Activated CD8-positive, alpha-beta memory T cell treated with anti-CD3 and anti-CD28 coated beads for 1 hour (primary cell): ENCODE measurements around the gene HPCAL1.
"Not testable (repeated sequence)": the region's sequence is repeated elsewhere in the genome, so short reads cannot be mapped to it uniquely, and the experiment has no call there.

Experiments used
- DNase-seq, 2 donors: peaks; one replicate each; pipeline ENCODE4 v3.0.0-alpha.2; 2020; ENCODE audit warnings: low read depth in 1 of 2; ENCODE audit errors: extremely low read depth in 1 of 2

The HPCAL1 gene

GRCh38 chr2:10302479-10303180, at the start of gene HPCAL1:
Gene HPCAL1, plus strand, starts transcription at chr2:10302904. Its CDS starts 116,854 bp downstream, at chr2:10419758.
- DNase-seq, result peak; percentile 34 to 77

GRCh38 chr2:10253596-10254372, 48.9 kb upstream of the HPCAL1 start:
- no peak for DNase-seq

- no peak for DNase-seq
Observed at GRCh38 chr2:10254373-10255188, 48.1 kb upstream of the HPCAL1 start.

- no peak for DNase-seq
Observed at GRCh38 chr2:10255189-10256030, 47.3 kb upstream of the HPCAL1 start.

GRCh38 chr2:10256031-10256514, 46.6 kb upstream of the HPCAL1 start:
- no peak for DNase-seq

GRCh38 chr2:10256515-10257031, 46.1 kb upstream of the HPCAL1 start:
- DNase-seq, result no peak

- DNase-seq, result no peak
Observed at GRCh38 chr2:10257036-10257435, 45.7 kb upstream of the HPCAL1 start.

GRCh38 chr2:10257500-10258147, 45.1 kb upstream of the HPCAL1 start:
- DNase-seq, result no peak

- DNase-seq, result no peak
Observed at GRCh38 chr2:10258326-10258725, 44.4 kb upstream of the HPCAL1 start.

- no peak for DNase-seq
Observed at GRCh38 chr2:10258726-10259125, 44.0 kb upstream of the HPCAL1 start.

- DNase-seq, result no peak
Observed at GRCh38 chr2:10260130-10260529, 42.6 kb upstream of the HPCAL1 start.

- not testable (repeated sequence) for DNase-seq
Observed at GRCh38 chr2:10263526-10263925, 39.2 kb upstream of the HPCAL1 start.

GRCh38 chr2:10264506-10265328, 38.0 kb upstream of the HPCAL1 start:
- no peak for DNase-seq

- no peak for DNase-seq
Observed at GRCh38 chr2:10265329-10266132, 37.2 kb upstream of the HPCAL1 start.

- DNase-seq, result no peak
Observed at GRCh38 chr2:10266133-10266620, 36.5 kb upstream of the HPCAL1 start.

GRCh38 chr2:10267036-10267435, 35.7 kb upstream of the HPCAL1 start:
- DNase-seq, result no peak

GRCh38 chr2:10267551-10268465, 34.9 kb upstream of the HPCAL1 start:
- no peak for DNase-seq
